Activated CD8-positive, alpha-beta memory T cell treated with anti-CD3 and anti-CD28 coated beads, Interleukin-2, amount 10 ng/mL, durations not matched to agents 7 days and 5 days (primary cell): ENCODE data around the gene FAAP20. TPM values are rescaled to one million over a fixed set of nuclear protein-coding genes. Genes with fewer than 3 reads are reported as not detected.

Source experiments
- ATAC-seq: fragments of 150-1000 bp; cut with Tn5 transposase; one replicate; pipeline ENCODE4 v1.10.0; 2021; ENCODE audit warnings: moderate library complexity
- CTCF ChIA-PET: fragments of 350-600 bp; sonication (Branson Sonifier 250); formaldehyde crosslinking; loops from one replicate; lab custom pipeline; 2021; ENCODE audit warnings: antibody characterized with exemption; lab: Charles Lee
- DNase-seq: peaks from one replicate; pipeline ENCODE4 v3.0.0-alpha.2; 2020
- H3K27ac Mint-ChIP-seq: one replicate; pipeline ENCODE4 v1.8.0; 2021; ENCODE audit warnings: mild to moderate bottlenecking, mixed read lengths
- H3K27me3 Mint-ChIP-seq: one replicate; pipeline ENCODE4 v1.8.0; 2021; ENCODE audit warnings: mixed read lengths
- H3K36me3 Mint-ChIP-seq: one replicate; pipeline ENCODE4 v1.8.0; 2021; ENCODE audit warnings: mild to moderate bottlenecking, mixed read lengths
- H3K4me1 Mint-ChIP-seq: one replicate; pipeline ENCODE4 v1.8.0; 2021; ENCODE audit warnings: mixed read lengths
- H3K4me3 Mint-ChIP-seq: one replicate; pipeline ENCODE4 v1.8.0; 2021; ENCODE audit warnings: mild to moderate bottlenecking, moderate library complexity, mixed read lengths
- H3K9me3 Mint-ChIP-seq: one replicate; pipeline ENCODE4 v1.8.0; 2022; ENCODE audit warnings: low read depth, mixed read lengths
- total RNA-seq, 2 experiments: library from RNA; stranded (reverse); gene quantifications; one replicate each; pipeline ENCODE4 v1.2.3, GENCODE V29; 2021

Gene FAAP20
- total RNA-seq, 2 experiments from 2014 or later: 52.5 to 55.7 TPM

DNA sequence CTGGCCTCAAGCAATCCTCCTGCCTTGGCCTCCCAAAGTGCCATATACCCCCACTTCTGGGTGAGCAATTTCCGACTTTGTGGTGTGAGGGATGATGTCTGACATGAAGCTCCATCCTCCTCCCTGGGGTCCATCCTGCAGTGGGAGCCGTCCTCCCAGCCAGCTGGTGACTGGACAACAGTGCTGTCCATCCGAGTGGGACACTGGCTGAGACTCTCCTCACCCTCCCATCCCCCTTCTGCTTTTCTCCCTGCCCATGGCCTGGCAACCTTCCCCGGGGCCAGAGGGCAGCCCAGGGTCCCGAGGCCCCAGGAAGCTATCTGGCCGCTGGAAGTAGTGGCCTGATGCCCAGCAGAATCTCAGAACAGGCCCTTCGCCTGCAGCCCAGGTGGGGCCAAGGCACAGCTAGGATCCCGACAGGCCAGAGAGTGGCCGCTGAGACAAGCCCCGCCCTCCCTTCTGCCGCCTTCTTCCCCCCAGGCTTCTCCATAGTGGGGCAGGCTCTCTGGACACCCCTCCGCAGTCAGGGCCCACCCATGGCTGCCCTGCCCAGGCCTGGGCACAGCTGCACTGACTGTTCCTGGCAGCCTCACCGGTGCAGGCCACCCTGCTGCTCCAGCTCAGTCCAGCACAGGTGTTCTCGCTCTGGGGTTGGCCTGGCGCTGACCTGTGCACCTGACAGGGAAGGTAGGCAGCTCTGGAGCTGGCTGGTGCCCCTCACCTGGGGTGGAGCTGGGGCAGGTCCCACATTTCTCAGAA is 8.4 kb upstream of the FAAP20 start:
- Mint-ChIP-seq H3K36me3 (no peaks in the 10 kb centered on the region), H3K4me3 (no peak overlapping the region), H3K4me1 (peaks cover 28% of the 10 kb centered on the region), H3K27me3 (no peaks in the 10 kb centered on the region), H3K9me3 (no peaks in the 10 kb centered on the region), H3K27ac (no peak overlapping the region)
- CTCF ChIA-PET: interaction anchor here (1.0 to 2.0 kb wide), 6 partner anchors 8 to 345 kb away, joined by 3 to 8 read pairs (median 4); partner anchors contain the start of gene FAAP20
- ATAC-seq (no peak), DNase-seq (no peak)

- ATAC-seq (no peak), DNase-seq (no peak)
- Mint-ChIP-seq H3K27me3 (no peaks in the 10 kb centered on the region), H3K36me3 (no peaks in the 10 kb centered on the region), H3K4me3 (no peak overlapping the region), H3K27ac (no peak overlapping the region), H3K9me3 (no peaks in the 10 kb centered on the region), H3K4me1 (peaks cover 31% of the 10 kb centered on the region)
- CTCF ChIA-PET: interaction anchor here (0.7 to 2.0 kb wide), 5 partner anchors 33 to 345 kb away, joined by 3 to 6 read pairs (median 4); no protein-coding TSS in a partner anchor
These were observed 7.5 kb upstream of the FAAP20 start for GRCh38 chr1:2202008-2202575.

- DNase-seq (no peak), ATAC-seq (no peak)
- H3K9me3 Mint-ChIP-seq: no peaks in the 10 kb centered on the region
- no peak overlapping the region for H3K4me3 Mint-ChIP-seq
- CTCF ChIA-PET: interaction anchor here (8.0 kb wide), 1 partner anchor 181 kb away, joined by 217 read pairs; no protein-coding TSS in a partner anchor
- H3K4me1 Mint-ChIP-seq: peaks cover 30% of the 10 kb centered on the region
- H3K27ac Mint-ChIP-seq: no peak overlapping the region
- no peaks in the 10 kb centered on the region for H3K36me3 Mint-ChIP-seq
- no peaks in the 10 kb centered on the region for H3K27me3 Mint-ChIP-seq
These were observed 6.5 kb upstream of the FAAP20 start for GRCh38 chr1:2201062-2201461.

GRCh38 chr1:2200308-2200943 is 5.9 kb upstream of the FAAP20 start:
- Mint-ChIP-seq H3K4me3 (no peak overlapping the region), H3K36me3 (no peaks in the 10 kb centered on the region), H3K27me3 (no peaks in the 10 kb centered on the region), H3K27ac (no peak overlapping the region), H3K4me1 (peaks cover 29% of the 10 kb centered on the region), H3K9me3 (no peaks in the 10 kb centered on the region)
- DNase-seq (no peak), ATAC-seq (no peak)
- CTCF ChIA-PET: interaction anchor here (1.7 to 8.0 kb wide), 3 partner anchors 115 to 191 kb away, joined by 8 to 217 read pairs (median 21); partner anchors contain the start of genes MORN1 and RER1

DNA sequence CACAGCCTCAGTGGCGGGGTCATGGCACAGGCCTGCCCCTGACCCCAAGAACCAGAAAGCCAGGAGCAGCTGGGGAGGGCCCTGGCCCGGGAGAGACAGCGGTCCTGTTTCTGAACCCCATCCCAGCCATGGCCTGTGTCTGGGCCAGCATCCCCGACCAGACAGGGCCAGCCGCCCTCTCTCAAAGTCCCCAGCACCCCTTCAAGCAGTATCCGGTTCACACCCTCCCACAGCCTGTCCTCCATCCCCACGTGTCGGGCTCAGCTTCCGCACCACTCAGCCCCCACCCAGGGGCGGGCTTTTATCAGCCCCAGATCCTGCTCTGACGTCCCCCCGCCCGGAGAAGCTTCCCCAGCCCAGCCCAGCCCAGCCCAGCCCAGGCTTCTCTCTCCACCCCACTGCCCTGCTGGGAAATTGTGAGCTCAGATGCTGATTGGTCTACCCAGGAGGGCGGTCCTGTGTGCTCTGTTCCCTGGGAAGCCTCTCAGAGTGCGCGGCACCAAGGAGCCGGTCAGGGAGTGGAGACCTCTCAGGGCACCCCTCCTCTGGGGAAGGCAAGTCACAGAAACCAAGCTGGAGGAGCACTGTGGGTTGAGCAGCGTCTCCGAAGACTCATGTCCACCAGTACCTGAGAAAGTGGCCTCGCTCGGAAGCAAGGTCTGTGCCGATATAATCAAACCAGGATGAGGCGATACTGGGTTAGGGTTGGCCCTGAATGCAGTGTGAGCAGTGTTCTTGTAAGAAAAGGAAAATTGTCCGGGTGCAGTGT is 4.7 kb upstream of the FAAP20 start:
- no peaks in the 10 kb centered on the region for H3K36me3 Mint-ChIP-seq
- DNase-seq (peak; percentile 94), ATAC-seq (peak; percentile 70)
- H3K9me3 Mint-ChIP-seq: no peaks in the 10 kb centered on the region
- H3K4me1 Mint-ChIP-seq: peaks cover 30% of the 10 kb centered on the region
- no peaks in the 10 kb centered on the region for H3K27me3 Mint-ChIP-seq
- H3K4me3 Mint-ChIP-seq: peak overlapping the region; percentile 85
- H3K27ac Mint-ChIP-seq: peak overlapping the region; percentile 80
- CTCF ChIA-PET: interaction anchor here (0.8 to 8.0 kb wide), 10 partner anchors 25 to 192 kb away, joined by 3 to 217 read pairs (median 3); partner anchors contain the start of genes MORN1 and RER1

DNA sequence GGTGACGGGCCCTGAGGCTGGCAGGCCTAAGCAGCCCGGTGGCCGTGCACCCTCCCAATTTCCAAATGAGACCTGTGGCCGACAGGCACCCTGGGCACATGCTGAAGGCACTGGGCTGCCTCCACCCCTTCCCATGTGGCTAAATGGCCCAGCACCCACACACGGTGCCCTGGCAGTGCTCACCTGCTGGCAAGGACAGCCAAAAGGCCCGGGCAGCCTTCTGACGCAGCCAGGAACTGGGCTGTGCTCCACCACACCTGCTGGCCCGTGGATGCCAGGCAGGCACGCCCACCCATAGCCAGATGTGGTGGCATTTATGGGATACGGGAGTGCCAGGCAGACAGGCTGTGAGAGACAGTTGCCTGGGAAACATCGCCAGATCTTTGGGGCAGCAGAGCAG is 4.0 kb upstream of the FAAP20 start:
- H3K36me3 Mint-ChIP-seq: no peaks in the 10 kb centered on the region
- CTCF ChIA-PET: interaction anchor here (0.8 to 8.0 kb wide), 8 partner anchors 24 to 193 kb away, joined by 3 to 217 read pairs (median 4); partner anchors contain the start of genes MORN1 and RER1
- DNase-seq (no peak), ATAC-seq (no peak)
- no peaks in the 10 kb centered on the region for H3K27me3 Mint-ChIP-seq
- H3K4me1 Mint-ChIP-seq: peaks cover 28% of the 10 kb centered on the region
- no peak overlapping the region for H3K4me3 Mint-ChIP-seq
- peak overlapping the region; percentile 80 for H3K27ac Mint-ChIP-seq
- no peaks in the 10 kb centered on the region for H3K9me3 Mint-ChIP-seq

- Mint-ChIP-seq H3K9me3 (no peaks in the 10 kb centered on the region), H3K4me3 (no peak overlapping the region), H3K27me3 (no peaks in the 10 kb centered on the region), H3K27ac (peak overlapping the region; percentile 80), H3K36me3 (no peaks in the 10 kb centered on the region), H3K4me1 (peaks cover 30% of the 10 kb centered on the region)
- ATAC-seq: no peak
- CTCF ChIA-PET: interaction anchor here (3.0 to 8.0 kb wide), 2 partner anchors 118 to 184 kb away, joined by 21 to 217 read pairs; no protein-coding TSS in a partner anchor
- no peak for DNase-seq
These were observed 3.2 kb upstream of the FAAP20 start for GRCh38 chr1:2197707-2198165.

DNA sequence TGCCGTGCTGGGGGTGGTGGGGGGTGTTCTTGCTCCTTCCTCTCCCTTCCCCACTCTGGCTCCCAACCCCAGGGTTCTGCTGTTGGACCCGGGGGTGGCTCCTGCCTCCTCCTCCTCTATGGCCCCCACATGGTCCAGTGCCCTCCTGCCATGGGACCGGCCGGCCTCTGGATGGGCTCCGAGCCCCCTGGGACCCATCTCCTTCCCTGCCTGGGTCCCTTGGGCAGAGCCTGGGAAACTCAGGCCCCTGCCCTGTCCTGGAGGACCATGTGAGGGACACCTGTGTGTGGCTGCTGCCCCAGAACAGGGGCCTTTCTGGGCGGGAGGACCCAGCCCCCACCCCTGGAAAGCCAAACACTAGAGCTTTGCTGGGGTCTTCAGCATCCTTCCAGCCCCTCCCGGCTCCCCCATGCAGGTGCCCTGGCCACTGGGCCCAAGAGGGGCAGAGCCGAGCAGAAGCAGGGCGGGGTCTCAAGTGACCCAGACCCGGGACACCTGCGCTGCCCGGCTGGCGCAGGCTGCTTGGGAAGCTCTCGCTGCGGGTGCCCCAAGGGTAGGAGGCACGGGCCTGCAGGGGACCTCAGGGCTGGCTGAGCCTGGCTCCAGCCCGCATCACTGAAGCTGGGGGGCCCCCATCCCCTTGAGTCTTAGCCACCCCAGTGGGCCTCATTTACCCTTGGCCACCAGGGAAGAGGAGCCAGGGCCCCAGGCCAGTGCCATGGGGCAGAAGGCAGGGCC is 2.5 kb upstream of the FAAP20 start:
- Mint-ChIP-seq H3K36me3 (no peaks in the 10 kb centered on the region), H3K4me3 (no peak overlapping the region)
- CTCF ChIA-PET: interaction anchor here (4.4 to 8.0 kb wide), 2 partner anchors 185 to 194 kb away, joined by 41 to 217 read pairs; partner anchors contain the start of genes MORN1 and RER1

DNA sequence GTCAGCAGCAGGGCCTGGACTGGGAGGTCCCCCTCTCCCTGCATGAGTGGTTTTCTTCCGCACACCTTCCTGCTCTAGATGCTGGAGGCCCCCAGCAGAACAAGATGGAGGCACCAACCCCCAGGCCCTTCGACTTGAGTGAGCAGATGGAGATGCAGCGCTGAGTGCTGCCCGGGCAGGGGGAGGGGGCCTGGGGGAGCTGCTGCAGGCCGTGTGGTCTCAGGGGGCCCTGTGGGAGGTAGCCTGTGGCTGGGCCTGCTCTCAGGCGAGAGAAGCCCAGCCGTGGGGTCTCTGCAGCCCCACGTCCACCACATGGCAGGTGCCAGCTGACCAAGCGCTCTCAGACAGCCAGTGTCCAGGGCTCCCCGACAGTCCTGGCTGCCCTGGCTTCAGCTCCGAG is 1.2 kb upstream of the FAAP20 start:
- H3K27ac Mint-ChIP-seq: no peak overlapping the region
- peaks cover 32% of the 10 kb centered on the region for H3K4me1 Mint-ChIP-seq
- DNase-seq: no peak
- CTCF ChIA-PET: interaction anchor here (0.9 to 8.0 kb wide), 20 partner anchors 17 to 390 kb away, joined by 3 to 217 read pairs (median 7); partner anchors contain the start of genes MORN1, PEX10 and RER1
- no peaks in the 10 kb centered on the region for H3K27me3 Mint-ChIP-seq
- no peak overlapping the region for H3K4me3 Mint-ChIP-seq
- H3K36me3 Mint-ChIP-seq: peaks cover 1% of the 10 kb centered on the region
- no peak for ATAC-seq
- no peaks in the 10 kb centered on the region for H3K9me3 Mint-ChIP-seq

More for the DNA sequence above, 2.5 kb upstream of the FAAP20 start:
- ATAC-seq (no peak), DNase-seq (no peak)
- H3K9me3 Mint-ChIP-seq: no peaks in the 10 kb centered on the region
- H3K27ac Mint-ChIP-seq: no peak overlapping the region
- H3K4me1 Mint-ChIP-seq: peaks cover 32% of the 10 kb centered on the region
- no peaks in the 10 kb centered on the region for H3K27me3 Mint-ChIP-seq

DNA sequence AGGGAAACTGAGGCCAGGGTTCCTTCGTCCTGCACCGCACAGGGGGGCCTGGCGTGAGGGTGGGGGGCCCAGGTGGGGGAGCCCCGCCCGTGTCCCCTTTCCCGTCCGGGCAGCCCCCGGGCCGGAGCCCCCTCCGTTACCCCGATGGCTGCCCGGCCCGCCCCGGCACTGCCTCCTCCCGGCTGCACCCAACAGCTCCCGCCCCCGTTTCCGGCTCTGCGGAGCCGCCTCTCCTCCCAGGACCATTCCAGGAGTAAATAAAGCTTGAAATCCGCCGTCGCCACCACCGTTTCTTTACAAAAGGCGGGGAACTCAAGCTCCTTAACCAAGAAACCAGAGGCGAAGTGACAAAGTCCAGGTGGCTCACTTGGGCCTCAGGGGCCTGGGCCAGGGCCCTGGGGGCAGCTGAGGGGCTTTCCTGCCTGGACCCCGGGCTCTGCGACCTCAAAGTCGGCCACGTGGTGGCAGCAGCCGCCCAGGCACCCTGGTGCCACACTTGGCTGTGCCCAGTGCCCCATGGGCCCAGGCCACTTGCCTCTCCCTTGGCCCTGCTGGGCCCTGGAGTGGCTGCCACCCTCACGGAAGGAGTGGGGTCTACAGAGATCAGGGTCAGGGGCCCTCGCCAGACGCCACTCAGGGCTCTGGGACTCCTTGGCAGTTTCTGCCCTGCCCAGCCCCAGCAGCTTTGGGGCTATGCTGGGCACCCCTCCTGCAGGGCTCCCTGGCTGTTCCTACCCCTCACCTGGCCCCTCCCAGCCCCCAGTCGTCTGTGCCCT is 514 bp upstream of the FAAP20 start:
- DNase-seq: peak; percentile 93
- peak overlapping the region; percentile 73 for H3K4me3 Mint-ChIP-seq
- peaks cover 1% of the 10 kb centered on the region for H3K36me3 Mint-ChIP-seq
- no peaks in the 10 kb centered on the region for H3K27me3 Mint-ChIP-seq
- peaks cover 35% of the 10 kb centered on the region for H3K4me1 Mint-ChIP-seq
- H3K9me3 Mint-ChIP-seq: no peaks in the 10 kb centered on the region
- CTCF ChIA-PET: interaction anchor here (0.7 to 8.0 kb wide), 42 partner anchors 9 to 391 kb away, joined by 3 to 217 read pairs (median 6); partner anchors contain the start of genes MORN1, PEX10, PRKCZ and RER1
- H3K27ac Mint-ChIP-seq: peak overlapping the region; percentile 89
- ATAC-seq: peak; percentile 80

- H3K4me3 Mint-ChIP-seq: peak overlapping the region; percentile 50
- H3K27ac Mint-ChIP-seq: peak overlapping the region; percentile 40
- CTCF ChIA-PET: interaction anchor here (1.5 to 8.0 kb wide), 4 partner anchors 121 to 197 kb away, joined by 4 to 217 read pairs (median 41); partner anchors contain the start of genes MORN1 and RER1
- H3K27me3 Mint-ChIP-seq: no peaks in the 10 kb centered on the region
- no peaks in the 10 kb centered on the region for H3K9me3 Mint-ChIP-seq
- H3K4me1 Mint-ChIP-seq: peaks cover 26% of the 10 kb centered on the region
- no peak for DNase-seq
- H3K36me3 Mint-ChIP-seq: peaks cover 1% of the 10 kb centered on the region
- ATAC-seq: no peak
These were observed 874 bp downstream of the FAAP20 start for GRCh38 chr1:2193514-2194281.
